Globus pallidus (tissue), 1 donor: ENCODE measurements around the gene URAD.
"Not testable (repeated sequence)": the region's sequence is repeated elsewhere in the genome, so short reads cannot be mapped to it uniquely, and the experiment has no call there.

Experiments used
- DNase-seq: peaks from one replicate; pipeline ENCODE4 v3.0.0-alpha.2; 2015; ENCODE audit warnings: low spot score

Gene URAD

DNA sequence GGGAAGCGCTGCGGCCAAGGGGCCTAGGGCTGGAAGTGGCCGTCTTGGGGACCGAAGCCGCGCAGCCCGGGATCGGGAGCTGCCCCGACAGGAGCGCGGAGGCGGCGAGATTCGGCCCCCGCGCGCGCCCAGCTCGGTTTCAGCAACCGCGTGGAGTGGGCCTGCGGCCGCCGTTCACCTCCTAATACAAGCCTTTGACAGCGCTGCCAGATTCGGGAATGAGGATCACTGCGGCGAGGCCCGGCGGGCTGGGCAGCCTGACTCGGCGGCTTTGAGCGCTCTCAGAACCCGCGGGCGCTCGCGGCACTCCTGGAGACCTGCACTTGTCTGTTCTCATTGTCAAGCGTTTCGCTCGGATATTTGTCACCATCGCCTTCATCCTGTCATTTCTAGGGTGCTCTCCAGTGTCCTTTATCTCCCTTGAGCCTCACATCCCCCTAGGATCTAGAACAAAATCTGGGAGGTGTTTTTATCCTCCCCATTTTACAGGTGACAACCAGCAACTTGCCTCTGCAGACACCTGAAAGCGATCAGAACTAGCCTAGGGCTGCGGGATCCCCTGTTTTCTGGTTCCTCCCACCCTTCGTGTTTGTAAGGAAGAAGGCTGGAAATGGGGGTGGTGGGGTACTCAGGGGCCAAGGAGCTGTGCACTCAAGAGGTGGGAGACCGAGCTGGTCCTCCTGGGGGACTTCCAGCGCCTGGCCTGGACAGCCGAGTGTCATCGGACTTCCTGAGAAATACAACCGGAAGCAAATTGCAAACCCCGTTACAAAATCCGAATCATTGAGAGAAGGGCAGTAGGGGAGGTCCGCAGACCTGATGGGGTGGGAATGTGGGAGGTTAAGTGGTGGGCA, 17.9 kb downstream of the URAD start:
- DNase-seq = no peak

DNA sequence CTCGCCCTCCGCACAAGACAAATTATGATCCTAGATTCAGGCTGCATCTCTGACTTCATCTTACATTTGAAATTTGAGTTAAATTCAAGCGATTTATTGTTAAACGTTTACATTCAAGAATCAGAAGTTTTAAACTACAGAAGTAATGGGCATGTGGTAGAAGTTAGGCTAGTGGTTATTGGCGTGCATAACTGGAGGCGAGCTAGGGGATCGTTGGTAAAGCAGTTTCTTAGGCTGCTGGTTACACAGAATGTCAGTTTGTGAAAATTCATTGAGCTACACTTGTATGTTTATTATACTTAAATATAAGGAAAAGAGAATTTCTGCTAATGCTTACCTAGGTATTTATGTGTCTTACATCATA, 18.6 kb downstream of the URAD start:
- no peak for DNase-seq

DNA sequence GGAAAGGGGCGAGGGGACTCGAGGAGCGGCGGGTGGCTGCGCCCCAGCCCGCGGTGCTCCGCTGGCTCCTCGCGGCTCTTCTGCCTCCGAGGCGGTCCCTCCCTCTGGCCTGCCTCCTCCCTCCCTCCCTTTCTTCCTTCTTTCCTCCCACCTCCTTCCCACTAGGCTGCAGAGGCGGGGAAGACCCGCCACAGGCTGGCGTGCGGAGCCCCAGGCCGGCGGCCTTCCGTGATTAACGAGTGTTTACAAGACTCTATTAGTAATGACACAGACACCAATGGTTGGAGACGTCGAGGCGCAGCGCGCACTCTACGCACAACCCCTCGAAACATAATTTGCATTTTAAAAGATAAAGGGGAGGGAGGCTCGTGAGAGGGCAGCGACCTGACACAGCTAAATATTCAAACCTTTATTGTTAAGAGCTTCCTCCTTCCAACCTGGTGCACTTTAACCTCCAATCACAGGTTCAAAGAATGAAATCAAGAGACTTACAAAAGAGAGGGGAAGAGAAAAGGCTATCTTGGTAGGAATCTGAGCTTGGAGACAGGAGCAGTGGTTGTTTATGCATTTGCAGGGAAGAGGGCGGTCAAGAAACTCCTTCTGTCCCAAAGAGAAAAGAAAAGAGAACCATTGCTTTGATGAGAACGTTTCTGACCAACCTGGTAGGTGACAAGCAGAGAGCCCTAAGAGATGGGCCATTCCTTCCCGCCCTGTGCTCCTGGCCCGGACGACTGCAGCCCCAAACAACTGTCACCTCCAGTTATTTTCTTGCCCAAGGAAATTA, 19.2 kb downstream of the URAD start, which contains the start of gene CDX2:
TSS of gene CDX2 (minus strand) at position 234 of the 784 bp plus-strand sequence. CDS start 309 bp downstream, outside the sequence.
- no peak for DNase-seq

DNA sequence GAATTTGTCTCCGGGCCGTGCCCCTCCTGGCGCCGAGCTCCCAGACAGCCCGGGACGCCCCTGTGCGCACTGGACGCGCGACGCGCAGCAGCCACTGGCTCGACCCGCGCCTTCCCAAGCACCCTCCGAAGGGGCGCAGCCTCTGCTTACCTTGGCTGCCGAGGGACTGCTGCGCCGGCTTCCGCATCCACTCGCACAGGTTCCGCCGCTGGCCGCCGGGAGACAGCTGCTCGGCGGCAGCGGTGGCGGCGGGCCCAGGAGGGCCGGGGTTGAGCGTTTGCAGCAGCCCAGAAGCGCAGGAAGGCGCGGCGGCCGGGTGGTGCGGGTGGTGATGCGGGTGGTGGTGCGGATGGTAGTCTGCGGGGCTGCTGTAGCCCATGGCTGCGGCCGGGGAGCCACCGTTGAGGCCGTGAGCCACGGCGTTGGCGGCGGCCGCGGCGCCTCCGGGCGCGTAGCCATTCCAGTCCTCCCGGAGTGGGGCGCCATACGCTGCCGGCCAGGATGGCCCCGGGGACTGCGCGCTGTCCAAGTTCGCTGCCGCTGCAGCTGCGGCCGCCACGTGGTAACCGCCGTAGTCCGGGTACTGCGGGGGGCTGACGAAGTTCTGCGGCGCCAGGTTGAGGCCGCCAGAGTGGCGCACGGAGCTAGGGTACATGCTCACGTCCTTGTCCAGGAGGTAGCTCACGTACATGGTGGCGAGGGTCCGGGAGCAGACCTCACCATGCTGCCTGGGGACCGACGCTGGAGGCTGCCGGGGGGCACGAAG, 20.0 kb downstream of the URAD start:
- no peak for DNase-seq

DNA sequence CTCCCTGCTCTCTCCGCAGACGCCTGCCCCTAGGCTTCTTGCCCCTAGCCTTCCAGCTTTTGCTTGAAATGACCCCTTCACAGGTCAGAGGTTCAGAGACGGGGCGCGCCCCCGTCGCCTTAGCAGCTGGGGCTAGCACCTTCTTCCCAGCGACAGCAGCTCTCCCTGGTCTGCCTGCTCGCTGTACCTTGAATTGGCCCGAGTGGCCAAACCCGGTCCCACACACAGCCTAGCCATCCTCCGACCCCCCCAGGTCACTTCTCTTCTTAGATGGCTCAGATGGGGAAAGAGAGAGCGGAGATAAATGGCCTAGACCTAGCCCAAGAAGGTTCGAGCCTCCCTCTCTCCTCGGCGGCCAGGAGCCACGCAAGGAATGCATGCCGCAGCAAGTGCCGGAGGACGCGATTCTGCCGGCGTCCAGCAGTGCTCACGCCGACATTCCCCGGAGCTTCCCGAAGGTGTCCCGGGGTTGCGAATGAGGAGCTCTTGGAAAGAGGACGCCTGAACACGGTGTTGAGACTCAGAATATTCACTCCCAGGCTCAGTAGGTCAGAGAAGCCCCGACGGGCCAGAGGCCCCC, 20.7 kb downstream of the URAD start:
- DNase-seq = no peak

DNA sequence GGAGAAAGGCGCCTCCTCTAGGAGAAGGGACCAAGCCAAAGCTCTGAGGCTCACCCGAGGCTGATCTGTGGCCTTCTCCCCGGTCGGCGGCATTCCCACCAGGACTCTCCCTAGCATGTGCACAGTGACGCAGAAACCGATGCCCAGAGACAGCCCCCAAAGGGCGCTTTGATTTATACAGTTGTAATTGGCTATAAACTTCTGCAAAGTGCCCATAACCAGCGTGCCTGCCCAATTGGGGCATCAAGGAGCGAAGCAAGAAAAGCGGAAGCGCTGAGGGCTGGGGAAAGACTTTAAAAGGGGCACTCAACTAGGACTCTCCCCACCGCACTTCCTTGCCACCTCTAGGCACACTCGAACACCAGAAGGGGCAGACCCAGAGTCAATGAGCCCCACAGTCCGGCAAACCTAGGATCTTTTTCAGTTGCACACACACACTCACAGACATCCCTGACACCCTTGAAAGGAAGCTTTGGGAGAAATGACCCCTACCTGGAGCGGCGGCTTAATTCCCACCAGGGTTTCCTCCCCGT, 21.2 kb downstream of the URAD start:
- no peak for DNase-seq

DNA sequence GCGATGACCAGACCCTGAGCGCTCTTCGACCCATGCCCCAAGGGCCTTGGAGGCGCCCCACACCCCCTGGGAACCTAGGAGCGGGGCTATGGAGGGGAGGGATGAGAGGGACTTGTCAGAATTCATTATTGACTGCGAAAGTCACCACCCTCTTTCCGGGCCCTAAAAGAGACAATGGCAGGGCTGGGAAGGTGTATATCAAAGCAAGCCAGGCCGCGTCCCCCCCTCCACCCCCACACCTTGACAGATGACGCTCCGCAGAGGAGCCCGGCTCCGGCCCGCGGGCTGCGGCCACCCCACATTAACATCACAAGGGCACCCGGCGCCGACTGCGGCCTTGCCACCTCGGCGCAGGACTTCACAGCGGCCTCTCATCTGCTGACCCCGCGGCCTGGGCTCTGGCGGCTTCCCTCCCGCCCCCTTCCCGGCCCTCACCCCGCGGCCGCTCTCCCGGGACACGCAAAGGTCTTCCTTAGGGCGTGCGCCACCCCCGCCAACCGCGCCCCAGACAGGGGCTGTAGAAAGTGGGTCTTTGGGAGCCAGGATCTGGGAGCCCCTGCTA, 21.8 kb downstream of the URAD start:
- no peak for DNase-seq

DNA sequence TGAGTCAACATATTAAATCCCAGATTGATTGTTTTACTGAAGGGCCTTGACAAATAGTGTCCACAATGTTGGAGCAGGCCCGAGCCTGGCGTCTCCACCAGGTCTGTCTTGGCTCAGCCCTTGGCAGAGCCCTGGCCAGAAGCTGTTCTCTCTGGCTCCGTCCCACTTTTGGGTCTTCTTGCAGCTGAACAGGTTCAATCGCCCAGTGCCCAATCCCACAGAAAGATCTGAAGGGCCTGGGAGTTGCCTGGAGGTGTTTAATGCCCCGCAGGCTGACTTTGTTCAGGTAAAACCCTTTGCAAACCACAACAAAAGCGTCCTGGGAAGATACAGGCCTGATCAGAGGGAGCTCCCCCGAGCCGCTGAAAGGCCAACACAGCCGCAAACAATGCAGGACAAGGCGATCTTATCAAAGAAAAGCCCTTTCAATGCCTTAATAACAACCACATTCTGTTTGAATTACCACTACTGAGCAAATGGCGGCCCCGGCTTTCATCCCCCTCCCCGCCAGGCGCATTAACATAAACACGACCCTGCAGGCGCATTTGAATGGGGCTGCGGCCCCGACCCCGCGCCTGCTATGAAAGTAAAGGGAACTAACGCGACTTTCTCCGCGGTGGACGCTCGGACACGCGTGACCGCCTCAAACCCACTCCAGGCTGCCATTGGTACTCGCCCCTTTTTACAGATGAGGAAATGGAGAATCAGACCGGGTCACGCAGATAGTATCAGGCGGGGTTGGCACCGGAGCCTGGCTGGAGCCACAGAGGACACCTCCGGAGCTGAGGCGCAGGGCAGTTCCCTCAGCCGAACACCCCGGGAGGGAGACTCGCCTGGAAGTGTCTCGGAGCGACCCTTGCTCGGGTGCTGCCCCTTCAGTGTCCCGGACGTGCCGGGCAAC, 22.5 kb downstream of the URAD start:
- DNase-seq = no peak

DNA sequence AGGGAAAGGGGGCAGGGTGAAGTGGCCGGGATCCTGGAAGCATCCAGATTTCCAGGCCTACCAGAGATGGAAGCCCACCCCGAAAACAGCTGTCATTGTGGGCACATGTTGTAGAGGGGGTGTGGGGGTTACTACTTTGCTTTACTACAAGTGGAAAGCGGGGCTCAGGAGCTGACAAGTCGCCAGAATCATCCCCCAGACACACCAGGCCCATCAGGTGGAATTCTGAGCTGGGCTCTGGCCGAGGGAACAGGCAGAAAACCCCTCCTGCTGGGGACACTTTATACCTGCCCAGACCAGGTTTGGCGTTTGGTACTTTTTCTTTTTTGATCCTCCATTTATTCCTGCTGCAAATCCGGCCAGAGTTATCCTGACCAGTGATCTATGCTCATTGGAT, 23.2 kb downstream of the URAD start:
- no peak for DNase-seq

DNA sequence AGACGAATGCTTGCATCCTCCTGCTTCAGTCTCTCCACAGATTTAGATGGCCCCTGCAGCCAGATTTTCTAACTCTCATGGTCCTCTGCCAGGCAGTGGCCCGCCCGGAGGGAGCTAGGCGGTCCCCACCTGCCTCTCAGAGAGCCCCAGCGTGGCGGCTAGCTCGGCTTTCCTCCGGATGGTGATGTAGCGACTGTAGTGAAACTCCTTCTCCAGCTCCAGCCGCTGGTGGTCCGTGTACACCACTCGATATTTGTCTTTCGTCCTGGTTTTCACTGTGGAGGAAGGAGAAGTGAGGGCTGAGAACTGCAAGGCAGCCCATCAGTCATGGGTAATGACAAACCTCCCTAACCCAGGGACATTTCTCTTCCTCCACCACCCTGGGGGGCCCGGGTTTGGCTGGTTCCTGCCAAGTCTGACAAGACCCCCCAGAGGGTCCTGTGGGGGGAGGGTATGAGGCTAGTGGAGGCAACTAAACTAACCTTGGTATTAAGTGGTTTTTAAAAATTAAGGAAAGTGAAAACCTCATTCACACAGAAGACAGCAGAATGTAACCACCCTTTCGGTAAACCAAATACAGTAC, 23.7 kb downstream of the URAD start:
- no peak for DNase-seq

DNA sequence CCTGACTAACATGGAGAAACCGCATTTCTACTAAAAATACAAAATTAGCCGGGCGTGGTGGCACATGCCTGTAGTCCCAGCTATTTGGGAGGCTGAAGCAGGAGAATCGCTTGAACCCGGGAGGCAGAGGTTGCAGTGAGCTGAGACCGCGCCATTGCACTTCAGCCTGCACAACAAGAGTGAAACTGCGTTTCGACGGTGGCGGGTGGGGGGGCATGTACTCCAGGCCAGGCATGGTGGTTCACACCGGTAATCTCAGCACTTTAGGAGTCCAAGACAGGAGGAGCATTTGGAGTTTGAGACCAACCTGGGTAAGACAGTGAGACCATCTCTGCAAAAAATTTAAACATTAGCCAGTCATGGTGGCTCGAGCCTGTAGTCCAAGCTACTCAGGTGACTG, 24.3 kb downstream of the URAD start:
- DNase-seq = not testable (repeated sequence)

DNA sequence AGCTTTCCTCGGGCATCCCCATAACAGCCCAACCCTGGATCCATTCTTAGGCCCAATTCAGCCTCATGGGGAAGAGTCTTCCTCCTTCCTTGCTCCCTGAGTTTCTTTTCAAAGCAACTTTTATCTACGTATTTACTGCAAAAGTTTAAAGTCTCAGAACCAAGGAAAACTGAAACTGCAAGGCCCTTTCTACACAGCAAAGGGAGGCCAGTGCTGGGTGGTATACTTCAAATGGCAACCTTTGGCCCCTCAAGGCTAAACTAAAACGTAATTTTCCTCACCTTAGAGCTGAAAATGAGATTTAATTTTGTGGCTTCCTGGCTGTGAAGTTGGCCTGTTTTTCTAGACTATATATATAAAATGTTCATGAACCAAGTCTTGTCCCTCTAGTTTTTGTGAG, 25.0 kb downstream of the URAD start:
- no peak for DNase-seq

DNA sequence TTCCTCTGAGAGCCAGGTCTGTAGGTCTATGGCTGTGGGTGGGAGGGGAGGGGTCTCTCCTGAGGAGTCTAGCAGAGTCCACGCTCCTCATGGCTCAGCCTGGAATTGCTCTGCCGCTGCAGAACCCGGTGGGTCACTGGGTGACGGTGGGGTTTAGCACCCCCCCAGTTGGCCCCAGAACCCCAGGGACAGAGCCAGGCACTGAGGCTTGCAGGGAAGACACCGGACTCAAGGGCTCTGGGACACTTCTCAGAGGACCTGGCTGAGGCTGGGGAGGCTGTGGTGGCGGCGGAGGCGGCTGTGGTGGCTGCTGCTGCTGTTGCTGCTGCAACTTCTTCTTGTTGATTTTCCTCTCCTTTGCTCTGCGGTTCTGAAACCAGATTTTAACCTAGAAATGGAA, 25.5 kb downstream of the URAD start:
- DNase-seq = no peak

DNA sequence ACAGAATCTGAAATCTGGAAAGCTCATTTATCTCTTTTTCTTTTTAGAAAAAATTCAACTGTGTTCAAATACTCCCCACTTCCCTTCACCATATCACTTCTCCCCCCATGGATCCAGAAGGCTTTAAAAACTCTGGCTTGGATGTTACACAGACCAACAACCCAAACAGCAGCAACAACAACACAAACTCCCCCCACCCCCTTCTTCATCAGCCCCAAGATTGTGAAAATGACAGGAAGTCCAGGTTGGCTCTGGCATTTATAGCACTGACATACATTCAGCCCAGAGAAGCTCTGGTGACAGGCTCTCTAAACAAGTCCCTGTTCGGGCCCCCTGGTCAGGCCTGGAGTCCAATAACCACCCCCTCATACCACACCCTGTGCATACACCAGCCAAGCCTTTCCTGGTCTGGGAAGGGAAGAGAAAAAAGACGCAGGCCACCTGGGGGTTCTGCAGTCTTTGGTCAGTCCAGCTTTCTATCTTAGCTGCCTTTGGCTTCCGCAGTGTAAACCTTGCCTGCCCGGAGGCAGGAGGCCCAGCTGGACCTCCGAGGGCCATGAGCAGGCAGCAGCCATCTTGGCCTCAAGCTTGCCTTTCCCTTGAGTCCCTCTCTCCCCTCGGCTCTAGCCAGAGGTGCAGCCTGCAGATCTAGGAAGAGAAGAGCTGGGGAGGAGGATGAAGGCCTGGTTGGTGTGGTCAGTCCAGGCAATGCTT, 26.2 kb downstream of the URAD start:
- DNase-seq = no peak

DNA sequence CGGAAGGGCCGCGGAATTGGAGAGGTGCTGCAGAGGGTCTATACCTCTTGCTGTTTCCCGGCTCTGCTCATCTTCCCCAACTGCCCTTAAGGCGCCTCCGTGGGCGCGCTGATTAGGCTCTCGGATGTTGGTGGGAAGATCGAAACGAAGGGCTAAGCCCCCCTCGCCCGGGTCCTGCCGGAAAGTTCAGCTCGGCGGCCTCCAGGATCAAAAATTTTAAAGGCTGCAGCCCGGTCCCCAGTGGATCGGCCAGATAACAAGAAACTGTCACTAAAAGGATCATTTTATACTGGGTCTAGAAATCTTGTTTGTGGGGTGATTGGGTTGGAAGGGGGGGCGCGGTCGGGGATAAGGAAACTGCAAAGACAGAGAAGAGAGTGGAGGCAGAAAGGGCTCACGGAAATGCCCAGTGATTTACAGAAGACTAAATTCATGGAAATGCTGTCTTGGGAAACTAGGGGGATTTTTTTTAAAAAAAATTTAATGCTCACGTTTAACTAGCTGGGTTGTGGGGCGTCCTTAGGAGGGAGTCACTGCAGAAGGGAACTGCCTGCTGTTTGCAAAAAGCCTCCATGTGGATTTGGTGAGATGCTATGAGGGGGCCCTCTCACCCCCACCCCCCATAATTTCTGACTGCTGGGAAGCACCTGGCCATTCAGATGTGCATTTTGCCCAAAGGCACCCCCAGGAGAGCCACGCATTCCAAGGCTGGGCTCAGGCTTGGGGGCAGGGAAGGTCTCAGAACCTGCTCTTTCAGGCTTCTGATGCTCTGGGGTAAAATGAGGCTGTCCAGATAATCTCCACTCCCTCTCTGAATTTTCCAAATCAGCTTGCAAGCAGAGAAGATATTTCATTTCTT, 27.0 kb downstream of the URAD start:
- DNase-seq = no peak

DNA sequence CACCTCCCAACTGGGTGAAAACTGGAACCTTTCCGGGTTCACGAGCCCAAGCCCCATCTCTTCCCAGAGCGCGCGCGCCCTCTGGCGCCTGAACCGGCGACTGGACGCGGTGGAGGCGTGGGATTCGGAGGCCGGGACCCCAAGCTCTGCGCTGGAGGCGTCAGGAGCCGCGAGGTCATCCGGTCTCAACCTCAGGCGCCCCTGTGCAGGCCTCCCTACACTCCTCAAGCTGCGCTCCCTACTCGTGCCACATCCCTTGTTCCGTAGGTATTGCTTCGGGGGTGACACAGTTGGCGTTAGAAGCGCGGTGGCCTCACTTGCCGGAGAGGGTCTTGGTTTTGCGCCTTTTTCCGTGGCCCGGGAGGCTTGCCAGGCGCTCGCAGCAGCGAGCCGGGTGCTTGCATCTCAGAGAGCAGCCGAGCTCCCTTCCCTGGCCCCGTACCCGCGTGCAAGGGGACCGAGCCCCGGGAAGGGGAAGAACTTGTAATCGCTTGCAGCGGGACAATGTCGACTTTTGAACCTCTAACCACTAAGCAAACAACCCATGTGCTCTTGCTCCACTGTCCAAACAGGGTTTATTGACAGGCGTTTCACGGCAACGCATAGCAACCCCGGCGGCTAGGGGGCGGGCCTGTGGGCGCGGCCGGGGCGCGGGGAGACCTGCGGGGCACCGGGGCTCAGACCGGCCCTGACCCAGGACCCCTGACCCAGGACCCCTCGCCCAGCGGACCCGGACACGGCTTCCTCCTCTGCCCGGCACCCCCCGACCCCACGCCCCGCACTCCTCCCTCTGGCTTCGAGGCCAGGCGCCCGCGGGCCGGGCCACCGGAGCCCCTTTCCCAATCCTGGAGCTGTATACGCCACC, 27.9 kb downstream of the URAD start:
- DNase-seq = peak; percentile 11

DNA sequence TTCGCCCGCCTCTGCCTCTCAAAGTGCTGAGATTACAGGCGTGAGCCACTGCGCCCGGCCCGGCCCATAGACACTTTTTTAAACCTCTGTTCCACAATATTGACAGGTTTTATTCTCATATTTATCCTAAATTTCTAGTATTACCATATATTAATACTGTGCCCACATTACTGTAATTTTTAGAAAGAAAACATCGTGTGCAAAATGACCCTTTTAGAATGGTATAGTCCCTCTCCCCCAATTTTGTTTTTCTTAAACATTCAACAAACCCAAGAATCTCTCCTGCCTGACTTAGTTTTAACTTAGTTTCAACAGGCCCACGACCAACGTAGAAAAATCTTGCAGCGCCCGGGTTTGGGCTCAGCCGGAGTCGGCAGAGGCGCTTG, 28.5 kb downstream of the URAD start:
- DNase-seq = no peak
